ENCODE results near the gene GPR35. TPM values are rescaled to one million over a fixed set of nuclear protein-coding genes. Genes with fewer than 3 reads are reported as not detected.

The GPR35 gene
- total RNA-seq, 1 experiment from 2014 or later, result 0.22 TPM

GRCh38 chr2:240644171-240644651 is 18.9 kb downstream of the GPR35 start:
- no peak overlapping the region for H3K27ac Mint-ChIP-seq
- H3K4me3 Mint-ChIP-seq, result no peak overlapping the region
- ChIA-PET POLR2A (no interaction called here), CTCF (no interaction called here)
- no peaks in the 10 kb centered on the region; the same call in 1 of the 2 replicates for H3K4me1 Mint-ChIP-seq
- TF ChIP-seq HMGA2 (CRISPR knock-in tag; IDR thresholded peaks at IDR 0.05) (no peak), FOXJ3 (CRISPR knock-in tag; IDR thresholded peaks at IDR 0.05; ENCODE audit: borderline replicate concordance) (no peak), E2F5 (CRISPR knock-in tag; IDR thresholded peaks at IDR 0.05) (no peak), ZNF396 (CRISPR knock-in tag; IDR thresholded peaks at IDR 0.05; ENCODE audit: borderline replicate concordance) (no peak), E2F1 (CRISPR knock-in tag; IDR thresholded peaks at IDR 0.05) (no peak), JAZF1 (CRISPR knock-in tag; IDR thresholded peaks at IDR 0.05) (no peak), ZMAT4 (CRISPR knock-in tag; IDR thresholded peaks at IDR 0.05) (no peak), MAX (CRISPR knock-in tag; IDR thresholded peaks at IDR 0.05) (no peak), ZNF317 (CRISPR knock-in tag; IDR thresholded peaks at IDR 0.05; ENCODE audit: borderline replicate concordance, low read depth) (no peak), ATF2 (CRISPR knock-in tag; IDR thresholded peaks at IDR 0.05; ENCODE audit: borderline replicate concordance, low read depth) (no peak), ZSCAN18 (CRISPR knock-in tag; IDR thresholded peaks at IDR 0.05) (no peak), USF1 (CRISPR knock-in tag; IDR thresholded peaks at IDR 0.05) (no peak), ATF3 (CRISPR knock-in tag; conservative IDR thresholded peaks at IDR 0.05) (no peak), PREB (CRISPR knock-in tag; IDR thresholded peaks at IDR 0.05; ENCODE audit: borderline replicate concordance) (no peak)
- no peak for ATAC-seq
- no peaks in the 10 kb centered on the region for H3K36me3 Mint-ChIP-seq
- no peak for DNase-seq (ENCODE audit: low spot score)
- no peaks in the 10 kb centered on the region for H3K9me3 Mint-ChIP-seq
- H3K27me3 Mint-ChIP-seq (ENCODE audit: low read depth), result peaks cover 3% of the 10 kb centered on the region

GRCh38 chr2:240644859-240645301 is 19.6 kb downstream of the GPR35 start:
- no peaks in the 10 kb centered on the region for H3K36me3 Mint-ChIP-seq
- H3K4me1 Mint-ChIP-seq, result peaks cover 3% of the 10 kb centered on the region; the same call in 1 of the 2 replicates
- H3K9me3 Mint-ChIP-seq, result no peaks in the 10 kb centered on the region
- POLR2A ChIA-PET, result no interaction called here
- CTCF ChIA-PET, result no interaction called here
- ATAC-seq (0 out of 2 replicates have a peak, but pooled peaks have one; percentile 12), DNase-seq (ENCODE audit: low spot score) (no peak)
- no peak overlapping the region for H3K4me3 Mint-ChIP-seq
- no peak overlapping the region for H3K27ac Mint-ChIP-seq
- peaks cover 3% of the 10 kb centered on the region for H3K27me3 Mint-ChIP-seq (ENCODE audit: low read depth)
- TF ChIP-seq ETV6 (CRISPR knock-in tag; IDR thresholded peaks at IDR 0.05) (no peak), ZSCAN18 (CRISPR knock-in tag; IDR thresholded peaks at IDR 0.05) (no peak), SP1 (CRISPR knock-in tag; conservative IDR thresholded peaks at IDR 0.05) (no peak), USF2 (CRISPR knock-in tag; IDR thresholded peaks at IDR 0.05) (no peak), ZNF219 (CRISPR knock-in tag; IDR thresholded peaks at IDR 0.05; ENCODE audit: borderline replicate concordance) (no peak), ATF2 (CRISPR knock-in tag; IDR thresholded peaks at IDR 0.05; ENCODE audit: borderline replicate concordance, low read depth) (no peak), ESRRA (CRISPR knock-in tag; IDR thresholded peaks at IDR 0.05; ENCODE audit: borderline replicate concordance) (no peak), TEAD4 (CRISPR knock-in tag; IDR thresholded peaks at IDR 0.05) (no peak), SOX15 (CRISPR knock-in tag; IDR thresholded peaks at IDR 0.05) (no peak)
